A549 (cell line): ENCODE results near the gene CBLC. TPM values are rescaled to one million over a fixed set of nuclear protein-coding genes. Genes with fewer than 3 reads are reported as not detected.
A peak's percentile ranks its signal among the peaks of the same experiment; 100 is the strongest.

Experiments
- ATAC-seq, 2 experiments: fragments of 200-7000 bp in 1 of 2; fragments of >200 bp in 1 of 2; cut with Nextera tagmentation in 1 of 2; cut with Tn5 transposase in 1 of 2; 3 replicates each; pipeline versions ENCODE4 v1.8.0 to v1.9.1; 2018 to 2020; ENCODE audit warnings: mild to moderate bottlenecking in 1 of 2, moderate library complexity in 1 of 2
- CTCF ChIA-PET: fragments of 300-600 bp; sonication (Branson Sonifier 250); formaldehyde crosslinking; extraction: SDS; loops from one replicate; lab custom pipeline; 2021; ENCODE audit warnings: antibody characterized with exemption, inconsistent platforms; lab: Yijun Ruan, JAX
- POLR2A ChIA-PET: fragments of 350-600 bp; formaldehyde crosslinking; extraction: SDS; loops from one replicate; lab custom pipeline; 2021; ENCODE audit warnings: antibody characterized with exemption, inconsistent platforms; lab: Yijun Ruan, JAX
- DNase-seq, 2 experiments: peaks; one replicate each; pipeline versions ENCODE4 v3.0.0 to v3.0.0-alpha.2; 2011 to 2016; ENCODE audit warnings: low read depth in 1 of 2, low spot score in 1 of 2
- FAIRE-seq: peaks from 2 replicates; lab custom pipeline; 2011; peaks lifted over from hg19 to GRCh38; lab: Jason Lieb, UNC
- H3K27ac ChIP-seq, 2 experiments: fragments of >200 bp; sonication (Bioruptor Twin); formaldehyde crosslinking; 3 replicates each; pipeline ENCODE4 v1.5.1; 2016 to 2017
- H3K4me1 ChIP-seq: fragments of >200 bp; sonication (Bioruptor Twin); formaldehyde crosslinking; 3 replicates; pipeline ENCODE4 v1.6.1; 2016
- H3K4me2 ChIP-seq: fragments of >200 bp; sonication (Bioruptor Twin); formaldehyde crosslinking; 3 replicates; pipeline ENCODE4 v1.6.1; 2016
- H3K4me3 ChIP-seq: fragments of >200 bp; sonication (Bioruptor Twin); formaldehyde crosslinking; 3 replicates; pipeline ENCODE4 v1.5.1; 2016
- H3K9me3 ChIP-seq: fragments of >200 bp; sonication (Bioruptor Twin); formaldehyde crosslinking; 3 replicates; pipeline ENCODE4 v1.6.1; 2016
- BHLHE40 ChIP-seq: IDR thresholded peaks from 2 replicates; pipeline ENCODE4 v1.6.1; 2012; ENCODE audit warnings: low read depth, low read length, inconsistent platforms
- CBX2 ChIP-seq: fragments of 200-600 bp; sonication (generic); IDR thresholded peaks from 2 replicates; pipeline ENCODE4 v1.6.1; 2016; ENCODE audit warnings: low read depth, mild to moderate bottlenecking, borderline replicate concordance
- CBX8 ChIP-seq: fragments of 200-600 bp; sonication (generic); IDR thresholded peaks from 2 replicates; pipeline ENCODE4 v1.6.1; 2016
- CHD2 ChIP-seq: fragments of 150-350 bp; IDR thresholded peaks from 2 replicates; pipeline ENCODE4 v1.6.1; 2014; ENCODE audit warnings: low read length; ENCODE audit not compliant: partially characterized antibody
- CHD4 ChIP-seq: fragments of 200-600 bp; sonication (generic); IDR thresholded peaks from 2 replicates; pipeline ENCODE4 v1.6.1; 2016; ENCODE audit warnings: antibody characterized with exemption, mild to moderate bottlenecking, borderline replicate concordance
- ELK1 ChIP-seq: fragments of 150-350 bp; IDR thresholded peaks from 2 replicates; pipeline ENCODE4 v1.6.1; 2014; ENCODE audit warnings: low read depth, mild to moderate bottlenecking, low read length
- EP300 ChIP-seq, 2 experiments: fragments of >200 bp; sonication (Bioruptor Twin); formaldehyde crosslinking; IDR thresholded peaks; 2 replicates in 1 of 2; 3 replicates in 1 of 2; pipeline ENCODE4 v1.6.1; 2016 to 2017
- ESRRA ChIP-seq: fragments of 150-350 bp; IDR thresholded peaks from 2 replicates; pipeline ENCODE4 v1.6.1; 2014; ENCODE audit warnings: mild to moderate bottlenecking, low read length, borderline replicate concordance
- FOSL2 ChIP-seq, 2 experiments: fragments of 450-650 bp in 1 of 2; fragments of >200 bp in 1 of 2; sonication (Bioruptor Twin) in 1 of 2; formaldehyde crosslinking; IDR thresholded peaks; 2 replicates each; pipeline versions ENCODE4 v1.5.0 to v1.6.1; 2016 to 2020; ENCODE audit warnings: mild to moderate bottlenecking in 1 of 2, moderate library complexity in 1 of 2
- HDAC2 ChIP-seq: fragments of 200-600 bp; sonication (generic); IDR thresholded peaks from 2 replicates; pipeline ENCODE4 v1.6.1; 2016
- HEYL ChIP-seq: fragments of 250-450 bp; sonication (Bioruptor Pico); IDR thresholded peaks from 2 replicates; pipeline ENCODE4 v1.8.0; 2021; ENCODE audit warnings: mild to moderate bottlenecking, moderate library complexity
- HOXB13 ChIP-seq: fragments of 250-450 bp; sonication (Bioruptor Pico); IDR thresholded peaks from 2 replicates; pipeline ENCODE4 v1.5.0; 2020; ENCODE audit warnings: low read depth, mild to moderate bottlenecking, moderate library complexity
- JUNB ChIP-seq: fragments of >200 bp; sonication (Bioruptor Twin); formaldehyde crosslinking; IDR thresholded peaks from 2 replicates; pipeline ENCODE4 v1.6.1; 2016
- KDM1A ChIP-seq: fragments of 200-600 bp; sonication (generic); IDR thresholded peaks from 2 replicates; pipeline ENCODE4 v1.6.1; 2016; ENCODE audit warnings: low read depth, mild to moderate bottlenecking
- KDM5A ChIP-seq: fragments of 200-600 bp; sonication (generic); IDR thresholded peaks from 2 replicates; pipeline ENCODE4 v1.6.1; 2016; ENCODE audit warnings: antibody characterized with exemption, mild to moderate bottlenecking
- MAX ChIP-seq: IDR thresholded peaks from 2 replicates; pipeline ENCODE4 v1.6.1; 2012
- MAZ ChIP-seq: fragments of 150-350 bp; IDR thresholded peaks from 2 replicates; pipeline ENCODE4 v1.6.1; 2014; ENCODE audit warnings: antibody characterized with exemption, low read depth, low read length, borderline replicate concordance
- MYC ChIP-seq: IDR thresholded peaks from 2 replicates; pipeline ENCODE4 v1.6.1; 2012; ENCODE audit warnings: mild to moderate bottlenecking, inconsistent platforms, low read length, improper control_type of control experiment, borderline replicate concordance
- NPAS2 ChIP-seq: fragments of 250-450 bp; sonication (Bioruptor Pico); IDR thresholded peaks from 2 replicates; pipeline ENCODE4 v1.8.0; 2022; ENCODE audit warnings: mild to moderate bottlenecking, moderate library complexity, borderline replicate concordance
- NR3C1 ChIP-seq: fragments of >200 bp; sonication (Bioruptor Twin); formaldehyde crosslinking; IDR thresholded peaks from 3 replicates; pipeline ENCODE4 v1.6.1; 2017
- PBX3 ChIP-seq: IDR thresholded peaks from 2 replicates; pipeline ENCODE4 v1.6.1; 2012
- PHF8 ChIP-seq: fragments of 200-600 bp; sonication (generic); IDR thresholded peaks from 2 replicates; pipeline ENCODE4 v1.6.1; 2016; ENCODE audit warnings: low read depth, mild to moderate bottlenecking, antibody characterized with exemption, moderate library complexity, borderline replicate concordance
- POLR2A ChIP-seq: IDR thresholded peaks from 2 replicates; pipeline ENCODE4 v1.6.1; 2012; ENCODE audit warnings: mild to moderate bottlenecking, low read length
- POLR2AphosphoS2 ChIP-seq: conservative IDR thresholded peaks from 2 replicates; pipeline ENCODE4 v1.6.1; 2012; ENCODE audit warnings: low read length, improper control_type of control experiment, inconsistent platforms
- RARB ChIP-seq: fragments of 250-450 bp; sonication (Bioruptor Pico); IDR thresholded peaks from 2 replicates; pipeline ENCODE4 v1.8.0; 2021; ENCODE audit warnings: mild to moderate bottlenecking, moderate library complexity
- RCOR1 ChIP-seq: fragments of 150-350 bp; IDR thresholded peaks from 2 replicates; pipeline ENCODE4 v1.6.1; 2014; ENCODE audit warnings: antibody characterized with exemption, low read length, low read depth
- REST ChIP-seq: fragments of 200-600 bp; sonication (generic); IDR thresholded peaks from 2 replicates; pipeline ENCODE4 v1.6.1; 2016; ENCODE audit warnings: antibody characterized with exemption, mild to moderate bottlenecking, moderate library complexity
- RNF2 ChIP-seq: fragments of 200-600 bp; sonication (generic); IDR thresholded peaks from 2 replicates; pipeline ENCODE4 v1.6.1; 2016; ENCODE audit warnings: low read depth, mild to moderate bottlenecking, antibody characterized with exemption, moderate library complexity, borderline replicate concordance
- SREBF2 ChIP-seq: fragments of 450-650 bp; IDR thresholded peaks from 2 replicates; pipeline ENCODE4 v1.6.1; 2014; ENCODE audit warnings: mild to moderate bottlenecking, moderate library complexity
- TP53 ChIP-seq: fragments of 250-450 bp; sonication (Bioruptor Pico); IDR thresholded peaks from 2 replicates; pipeline ENCODE4 v1.5.0; 2021; ENCODE audit warnings: mild to moderate bottlenecking, moderate library complexity
- ZFP36 ChIP-seq: fragments of 450-650 bp; IDR thresholded peaks from 2 replicates; pipeline ENCODE4 v1.6.1; 2014; ENCODE audit warnings: borderline replicate concordance; ENCODE audit not compliant: partially characterized antibody
- ZSCAN20 ChIP-seq: fragments of 250-450 bp; sonication (Bioruptor Pico); IDR thresholded peaks from 2 replicates; pipeline ENCODE4 v1.8.0; 2022; ENCODE audit warnings: mild to moderate bottlenecking, moderate library complexity
- WGBS: methylation state at CpG from one replicate; pipeline ENCODE4 v1.1.6; 2017; ENCODE audit errors: missing lambda C conversion rate; 5-methylcytosine and 5-hydroxymethylcytosine counted together
- polyA plus RNA-seq, 4 experiments: library from polyadenylated mRNA; depleted of rRNA in 3 of 4; stranded (reverse); fragments of >200 nt; fragmentation: RNase III in 1 of 4; extraction: RNeasy Plus Mini Kit Qiagen cat#74134 plus additional on column Dnase treatment in 1 of 4; gene quantifications; 2 replicates in 3 of 4; 3 replicates in 1 of 4; pipeline ENCODE4 v1.2.3, GENCODE V29; 2011 to 2017
- TF ChIP-seq, protein P1 (sequence below): IDR thresholded peaks from 2 replicates; pipeline ENCODE4 v1.6.1; 2012; ENCODE audit warnings: low read depth, borderline replicate concordance
- TF ChIP-seq, protein P2 (sequence below): fragments of >200 bp; sonication (Bioruptor Twin); formaldehyde crosslinking; IDR thresholded peaks from 2 replicates; pipeline ENCODE4 v1.6.1; 2016

The CBLC gene
- polyA plus RNA-seq, 2 of the 4 experiments (the other 2 are of a cell fraction), result not detected

- peaks cover 78% of the 10 kb centered on the region for H3K4me1 ChIP-seq
- no peaks in the 10 kb centered on the region for H3K9me3 ChIP-seq
- FAIRE-seq, result peak; percentile 91
- peak overlapping the region; percentile 89 for H3K4me2 ChIP-seq
- DNase-seq, result peak; percentile 79 to 99
- ChIA-PET CTCF (interaction anchor here (1.2 to 42.5 kb wide), 5 partner anchors 11 to 166 kb away, joined by 4 to 1899 read pairs (median 103); partner anchors contain the start of genes BCL3 and CBLC), POLR2A (interaction anchor here (0.7 to 2.4 kb wide), 7 partner anchors 12 to 109 kb away, joined by 3 to 27 read pairs (median 4); partner anchors contain the start of gene NECTIN2)
- peak overlapping the region; percentile 50 for H3K4me3 ChIP-seq
- WGBS, result 3% methylated on average over 13 of the region's 13 CpGs
- peak; percentile 57 to 62 for ATAC-seq
- H3K27ac ChIP-seq, result peak overlapping the region; percentile 92 to 99
- no peak; the same call in 1 of the 2 replicates for TF ChIP-seq POLR2AphosphoS2
- no peak for TF ChIP-seq RNF2
- no peak for TF ChIP-seq KDM5A
- no peak for TF ChIP-seq ZFP36
- no peak for TF ChIP-seq CHD4
- TF ChIP-seq, protein P1, sequence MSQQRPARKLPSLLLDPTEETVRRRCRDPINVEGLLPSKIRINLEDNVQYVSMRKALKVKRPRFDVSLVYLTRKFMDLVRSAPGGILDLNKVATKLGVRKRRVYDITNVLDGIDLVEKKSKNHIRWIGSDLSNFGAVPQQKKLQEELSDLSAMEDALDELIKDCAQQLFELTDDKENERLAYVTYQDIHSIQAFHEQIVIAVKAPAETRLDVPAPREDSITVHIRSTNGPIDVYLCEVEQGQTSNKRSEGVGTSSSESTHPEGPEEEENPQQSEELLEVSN, result peak; percentile 49; the same call in 1 of the 2 replicates
- no peak for TF ChIP-seq TP53 (CRISPR knock-in tag)
- no peak for TF ChIP-seq HDAC2
- TF ChIP-seq MYC, result peak; percentile 60; the same call in 1 of the 2 replicates
- peak; percentile 98 to 99 for TF ChIP-seq EP300 (IDR thresholded peaks at IDR 0.05)
- peak; percentile 86 for TF ChIP-seq ESRRA
- TF ChIP-seq ZSCAN20 (CRISPR knock-in tag), result no peak
- no peak for TF ChIP-seq SREBF2
- no peak for TF ChIP-seq PHF8
- TF ChIP-seq CBX2, result no peak
- peak; percentile 83; the same call in 1 of the 2 replicates for TF ChIP-seq HEYL (CRISPR knock-in tag)
- TF ChIP-seq KDM1A, result no peak
- TF ChIP-seq RCOR1, result no peak
- peak; percentile 60 for TF ChIP-seq CHD2
- TF ChIP-seq MAZ, result no peak
- TF ChIP-seq PBX3, result peak; percentile 82; the same call in 1 of the 2 replicates
- peak; percentile 88 for TF ChIP-seq MAX
- TF ChIP-seq, protein P2, sequence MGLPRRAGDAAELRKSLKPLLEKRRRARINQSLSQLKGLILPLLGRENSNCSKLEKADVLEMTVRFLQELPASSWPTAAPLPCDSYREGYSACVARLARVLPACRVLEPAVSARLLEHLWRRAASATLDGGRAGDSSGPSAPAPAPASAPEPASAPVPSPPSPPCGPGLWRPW, result no peak
- peak; percentile 54 for TF ChIP-seq FOSL2 (IDR thresholded peaks at IDR 0.05)
- peak; percentile 77 for TF ChIP-seq FOSL2 (CRISPR knock-in tag; IDR thresholded peaks at IDR 0.05)
- no peak for TF ChIP-seq ELK1
- TF ChIP-seq NR3C1, result no peak; the same call in 2 of the 3 replicates
- peak; percentile 99 for TF ChIP-seq RARB (CRISPR knock-in tag)
- TF ChIP-seq BHLHE40, result no peak
- no peak for TF ChIP-seq NPAS2 (CRISPR knock-in tag)
- TF ChIP-seq POLR2A, result peak; percentile 71
- TF ChIP-seq CBX8, result no peak
- no peak for TF ChIP-seq REST
- TF ChIP-seq JUNB, result peak; percentile 91
- TF ChIP-seq HOXB13 (CRISPR knock-in tag), result peak; percentile 15
These were observed 40.2 kb upstream of the CBLC start for GRCh38 chr19:44737238-44738071.
